HG03457 (cell line): ENCODE data around the gene ZNF462.
"Not testable (repeated sequence)": the region's sequence is repeated elsewhere in the genome, so short reads cannot be mapped to it uniquely, and the experiment has no call there.

ENCODE experiments used
- ATAC-seq: cut with Tn5 transposase; IDR thresholded peaks from one replicate; pipeline ENCODE4 v1.9.1; 2021; ENCODE audit warnings: moderate number of reproducible peaks; ENCODE audit not compliant: unreplicated experiment

Gene ZNF462

GRCh38 chr9:106862821-106863720, at the start of gene ZNF462:
TSS of gene ZNF462 (plus strand) at chr9:106863166. CDS start at chr9:106923384, 60,218 bp downstream.
- no peak for ATAC-seq

DNA sequence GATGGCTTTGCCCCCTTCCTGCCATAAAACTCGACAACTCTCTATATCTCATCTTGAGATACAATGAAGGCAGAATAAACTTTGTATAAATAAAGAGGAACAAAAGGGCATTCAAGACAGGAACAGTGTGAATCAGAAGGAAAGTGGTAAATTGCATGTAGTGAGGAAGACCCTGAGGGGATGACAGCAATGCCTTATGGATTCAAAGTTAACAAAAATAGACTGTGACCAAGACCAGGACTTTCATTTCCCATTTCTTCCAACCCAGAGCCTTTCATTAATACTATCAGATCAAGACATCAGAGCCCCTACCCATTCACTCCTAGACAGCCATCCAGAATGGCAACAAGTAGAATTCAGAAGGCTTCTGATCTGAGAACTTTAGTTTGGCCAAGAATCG, 46.4 kb upstream of the ZNF462 start:
- ATAC-seq = no peak

- ATAC-seq = no peak
These were observed 44.9 kb upstream of the ZNF462 start for GRCh38 chr9:106818034-106818433.

- ATAC-seq = no peak
These were observed 42.1 kb upstream of the ZNF462 start for GRCh38 chr9:106820866-106821265.

GRCh38 chr9:106828070-106828469, 34.9 kb upstream of the ZNF462 start:
- ATAC-seq = no peak

- no peak for ATAC-seq
These were observed 34.0 kb upstream of the ZNF462 start for GRCh38 chr9:106828965-106829364.

GRCh38 chr9:106829666-106830408, 33.1 kb upstream of the ZNF462 start:
- no peak for ATAC-seq

DNA sequence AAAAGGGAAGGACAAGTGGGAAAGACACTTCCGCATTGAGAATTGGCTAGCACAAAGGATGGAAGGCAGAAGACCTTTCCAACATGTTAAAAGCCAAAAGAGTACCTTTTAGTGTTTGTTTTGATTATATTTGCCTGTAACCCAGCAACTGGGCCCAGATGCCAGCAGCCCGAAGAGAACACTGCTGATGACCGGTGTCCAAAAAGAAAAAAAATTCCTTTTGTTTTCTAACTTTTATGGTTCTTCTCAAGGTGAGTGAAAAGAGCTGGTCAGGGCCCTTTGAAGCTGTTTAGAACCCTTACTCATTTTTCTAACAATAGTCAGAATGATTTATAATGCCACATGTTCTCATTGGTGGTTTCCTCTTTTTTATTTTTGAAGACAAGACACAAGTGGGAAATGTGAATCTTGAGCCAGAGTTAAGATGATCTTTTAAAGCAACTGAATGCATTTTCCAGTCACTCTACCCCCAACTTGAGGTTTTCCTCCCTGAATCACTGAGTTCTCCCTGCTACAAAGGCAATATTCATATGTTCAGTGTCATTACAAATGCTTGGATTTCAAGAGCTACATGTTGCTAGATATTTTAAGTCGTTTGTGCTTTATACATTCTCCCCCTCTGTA, 32.3 kb upstream of the ZNF462 start:
- no peak for ATAC-seq

DNA sequence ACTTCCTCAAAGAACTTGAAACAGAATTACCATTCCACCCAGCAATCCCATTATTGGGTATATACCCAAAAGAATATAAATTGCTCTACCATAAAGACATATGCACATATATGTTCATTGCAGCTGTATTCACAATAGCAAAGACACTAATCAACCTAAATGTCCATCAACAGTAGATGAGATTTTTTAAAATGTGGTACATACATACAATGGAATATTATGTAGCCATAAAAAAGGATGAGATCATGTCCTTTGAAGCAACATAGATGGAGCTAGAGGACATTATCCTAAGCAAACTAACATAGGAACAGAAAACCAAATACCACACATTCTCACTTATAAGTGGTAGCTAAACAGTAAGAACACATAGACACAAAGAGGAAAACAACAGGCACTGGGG, 28.1 kb upstream of the ZNF462 start:
- no peak for ATAC-seq

GRCh38 chr9:106835840-106836239, 27.1 kb upstream of the ZNF462 start:
- ATAC-seq = no peak

GRCh38 chr9:106843371-106843770, 19.6 kb upstream of the ZNF462 start:
- ATAC-seq = no peak

- no peak for ATAC-seq
These were observed 16.7 kb upstream of the ZNF462 start for GRCh38 chr9:106846307-106846706.

GRCh38 chr9:106846857-106847256, 16.1 kb upstream of the ZNF462 start:
- no peak for ATAC-seq

- not testable (repeated sequence) for ATAC-seq
These were observed 11.3 kb upstream of the ZNF462 start for GRCh38 chr9:106851640-106852039.

- no peak for ATAC-seq
These were observed 5.0 kb upstream of the ZNF462 start for GRCh38 chr9:106857811-106858470.

GRCh38 chr9:106859957-106860720, 2.8 kb upstream of the ZNF462 start:
- ATAC-seq = no peak

DNA sequence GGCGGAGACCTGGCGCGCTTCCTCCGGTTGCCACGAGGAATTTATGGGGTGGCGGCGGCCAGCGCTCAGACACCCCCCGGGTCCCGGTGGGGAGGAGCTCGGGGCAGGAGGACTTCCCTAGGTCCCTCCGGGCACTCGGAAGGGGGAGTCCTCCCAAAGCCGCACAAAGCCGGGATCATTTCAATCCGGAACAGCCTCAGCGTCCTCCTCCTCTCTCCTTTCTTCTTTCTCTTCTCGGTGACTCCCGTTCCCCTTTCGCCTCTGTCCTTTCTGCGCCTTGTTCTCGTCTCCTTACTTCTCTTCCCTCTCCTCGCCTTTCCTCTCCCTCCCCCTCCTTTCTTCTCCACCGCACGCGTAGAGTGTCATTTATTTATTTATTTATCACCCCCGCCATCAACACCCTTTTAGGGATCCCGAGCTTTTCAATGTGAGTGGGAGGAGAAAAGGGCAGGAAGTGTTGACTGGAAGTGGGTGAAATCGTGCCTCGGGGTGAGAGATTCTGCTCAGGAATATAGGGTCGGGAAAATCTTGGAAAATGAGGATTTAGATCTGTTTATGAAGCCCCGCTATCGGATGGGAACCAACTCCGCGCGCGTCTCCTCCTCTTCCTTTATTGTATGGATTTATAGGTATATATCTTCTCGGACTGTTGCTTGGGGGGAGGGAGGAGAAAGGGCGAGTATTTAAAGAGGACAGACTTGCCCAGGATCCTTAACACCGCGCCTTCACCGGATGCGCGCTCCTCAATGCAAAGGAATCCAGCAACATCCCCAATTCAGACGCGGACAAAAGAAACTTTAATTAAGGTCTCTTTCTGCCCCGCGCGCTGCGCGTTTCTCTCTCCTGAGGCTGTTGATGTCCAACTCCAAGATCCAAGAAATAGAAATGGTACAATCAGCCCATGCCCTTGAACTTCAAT, 2.0 kb upstream of the ZNF462 start:
- no peak for ATAC-seq

GRCh38 chr9:106861640-106862109, 1.3 kb upstream of the ZNF462 start:
- no peak for ATAC-seq
